PC-9 (cell line): ENCODE measurements around the gene UQCRC1.

Experiments used
- CTCF ChIP-seq: fragments of 200-600 bp; sonication (generic); conservative IDR thresholded peaks from 2 replicates; pipeline ENCODE4 v1.6.1; 2017; ENCODE audit warnings: mixed run types, antibody characterized with exemption, mild to moderate bottlenecking, moderate library complexity
- EZH2 ChIP-seq: fragments of 200-600 bp; sonication (generic); IDR thresholded peaks from 2 replicates; pipeline ENCODE4 v1.8.0; 2017; ENCODE audit warnings: antibody characterized with exemption, low read depth

GRCh38 chr3:48656841-48657281 is 47.4 kb upstream of the UQCRC1 start:
- TF ChIP-seq EZH2 = no peak
- TF ChIP-seq CTCF = no peak
